Suprapubic skin (tissue), 4 donors: ENCODE data around the gene MRPL58. TPM values are rescaled to one million over a fixed set of nuclear protein-coding genes. Genes with fewer than 3 reads are reported as not detected.
A peak's percentile ranks its signal among the peaks of the same experiment; 100 is the strongest.

Source experiments
- DNase-seq, 2 donors: peaks; one replicate each; pipeline ENCODE4 v3.0.0-alpha.2; 2019; ENCODE audit warnings: low spot score in 2 of 2
- H3K27ac ChIP-seq: fragments of 200-600 bp; sonication (generic); one replicate; pipeline ENCODE4 v1.5.1; 2019
- H3K27me3 ChIP-seq: fragments of 200-600 bp; sonication (generic); one replicate; pipeline ENCODE4 v1.5.1; 2019
- H3K36me3 ChIP-seq: fragments of 200-600 bp; sonication (generic); one replicate; pipeline ENCODE4 v1.5.1; 2019
- H3K4me1 ChIP-seq: fragments of 200-600 bp; sonication (generic); one replicate; pipeline ENCODE4 v1.5.1; 2019
- H3K4me3 ChIP-seq: fragments of 200-600 bp; sonication (generic); one replicate; pipeline ENCODE4 v1.5.1; 2019; ENCODE audit warnings: mild to moderate bottlenecking
- H3K9me3 ChIP-seq: fragments of 200-600 bp; sonication (generic); one replicate; pipeline ENCODE4 v1.5.1; 2019
- EP300 ChIP-seq: sonication (generic); formaldehyde crosslinking; IDR thresholded peaks from one replicate; pipeline ENCODE4 v1.6.1; 2017; ENCODE audit warnings: antibody characterized with exemption
- POLR2A ChIP-seq, 2 donors: fragments of 450-650 bp; IDR thresholded peaks; one replicate each; pipeline ENCODE4 v1.6.1; 2017; ENCODE audit warnings: antibody characterized with exemption in 2 of 2, mild to moderate bottlenecking in 2 of 2, moderate library complexity in 2 of 2
- POLR2AphosphoS5 ChIP-seq, 3 donors: sonication (generic); formaldehyde crosslinking; IDR thresholded peaks; one replicate each; pipeline ENCODE4 v1.6.1; 2017; ENCODE audit warnings: antibody characterized with exemption in 3 of 3
- WGBS: methylation state at CpG from one replicate; pipeline ENCODE4 v1.1.5; 2018; 5-methylcytosine and 5-hydroxymethylcytosine counted together
- total RNA-seq, 4 donors: library from RNA; depleted of rRNA; stranded (reverse); fragments of >200 nt; gene quantifications; one replicate each; pipeline ENCODE4 v1.1.0, GENCODE V29; 2016
- TF ChIP-seq, protein P1 (sequence below), 2 donors: fragments of 200-600 bp in 1 of 2; fragments of 450-650 bp in 1 of 2; sonication (generic) in 1 of 2; IDR thresholded peaks; one replicate each; pipeline ENCODE4 v1.5.1; 2016 to 2019; ENCODE audit warnings: antibody characterized with exemption in 2 of 2, mild to moderate bottlenecking in 1 of 2, moderate library complexity in 1 of 2

The MRPL58 gene
- total RNA-seq, 4 donors from 2014 or later = 20.2 to 68.2 (median 46.7) TPM

DNA sequence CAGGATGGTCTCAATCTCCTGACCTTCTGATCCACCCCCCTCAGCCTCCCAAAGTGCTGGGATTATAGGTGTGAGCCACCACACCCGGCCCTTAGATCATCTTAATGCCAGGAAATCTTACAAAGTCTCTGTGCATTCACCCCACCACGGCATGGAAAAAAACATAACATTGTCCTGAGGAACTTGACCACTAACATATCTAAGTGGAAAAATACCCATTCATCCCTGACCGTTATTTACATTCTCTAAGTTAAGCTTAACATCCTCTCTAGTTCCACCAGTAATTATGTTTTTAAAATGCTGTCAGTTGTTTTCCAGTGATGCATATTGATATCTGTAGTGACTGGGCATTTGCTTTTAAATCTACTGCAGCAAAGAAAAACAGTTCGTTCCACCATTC, 36.5 kb upstream of the MRPL58 start:
- TF ChIP-seq POLR2AphosphoS5 (IDR thresholded peaks at IDR 0.05) = no peak
- TF ChIP-seq EP300 = no peak
- TF ChIP-seq, protein P1, sequence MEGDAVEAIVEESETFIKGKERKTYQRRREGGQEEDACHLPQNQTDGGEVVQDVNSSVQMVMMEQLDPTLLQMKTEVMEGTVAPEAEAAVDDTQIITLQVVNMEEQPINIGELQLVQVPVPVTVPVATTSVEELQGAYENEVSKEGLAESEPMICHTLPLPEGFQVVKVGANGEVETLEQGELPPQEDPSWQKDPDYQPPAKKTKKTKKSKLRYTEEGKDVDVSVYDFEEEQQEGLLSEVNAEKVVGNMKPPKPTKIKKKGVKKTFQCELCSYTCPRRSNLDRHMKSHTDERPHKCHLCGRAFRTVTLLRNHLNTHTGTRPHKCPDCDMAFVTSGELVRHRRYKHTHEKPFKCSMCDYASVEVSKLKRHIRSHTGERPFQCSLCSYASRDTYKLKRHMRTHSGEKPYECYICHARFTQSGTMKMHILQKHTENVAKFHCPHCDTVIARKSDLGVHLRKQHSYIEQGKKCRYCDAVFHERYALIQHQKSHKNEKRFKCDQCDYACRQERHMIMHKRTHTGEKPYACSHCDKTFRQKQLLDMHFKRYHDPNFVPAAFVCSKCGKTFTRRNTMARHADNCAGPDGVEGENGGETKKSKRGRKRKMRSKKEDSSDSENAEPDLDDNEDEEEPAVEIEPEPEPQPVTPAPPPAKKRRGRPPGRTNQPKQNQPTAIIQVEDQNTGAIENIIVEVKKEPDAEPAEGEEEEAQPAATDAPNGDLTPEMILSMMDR (IDR thresholded peaks at IDR 0.05) = no peak
- TF ChIP-seq POLR2A (IDR thresholded peaks at IDR 0.05) = no peak
- Histone ChIP-seq H3K4me3 (no peak overlapping the region), H3K9me3 (no peaks in the 10 kb centered on the region), H3K27ac (no peak overlapping the region), H3K4me1 (peaks cover 15% of the 10 kb centered on the region), H3K36me3 (no peaks in the 10 kb centered on the region), H3K27me3 (peaks cover 33% of the 10 kb centered on the region)
- 79% methylated on average over 4 of the region's 4 CpGs for WGBS
- DNase-seq = no peak

DNA sequence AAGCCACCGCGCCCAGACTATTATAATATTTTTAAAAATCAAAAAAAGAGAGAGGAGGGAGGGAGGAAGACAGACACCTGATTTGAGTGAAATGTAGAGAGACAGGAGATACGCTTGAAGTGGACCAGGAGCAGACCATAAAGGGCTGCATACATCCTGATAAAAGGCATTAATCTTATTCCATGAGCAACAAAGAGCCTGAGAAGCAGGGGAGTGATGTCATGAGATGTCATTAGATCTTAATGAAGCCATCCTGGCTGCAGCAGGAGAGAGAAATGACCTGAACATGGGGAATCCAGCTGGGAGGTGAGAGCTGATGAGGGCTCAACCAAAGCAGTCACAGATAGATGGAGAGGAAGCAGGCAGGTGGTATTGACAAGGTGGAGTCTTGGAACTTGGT, 34.7 kb upstream of the MRPL58 start:
- no peak for TF ChIP-seq POLR2A (IDR thresholded peaks at IDR 0.05)
- TF ChIP-seq POLR2AphosphoS5 (IDR thresholded peaks at IDR 0.05) = no peak
- no peak for TF ChIP-seq EP300
- TF ChIP-seq, protein P1 (IDR thresholded peaks at IDR 0.05) = no peak
- Histone ChIP-seq H3K9me3 (no peaks in the 10 kb centered on the region), H3K4me1 (peaks cover 15% of the 10 kb centered on the region), H3K27ac (no peak overlapping the region), H3K36me3 (no peaks in the 10 kb centered on the region), H3K4me3 (no peak overlapping the region), H3K27me3 (peaks cover 18% of the 10 kb centered on the region)
- 95% methylated on average over 3 of the region's 3 CpGs for whole genome bisulfite sequencing
- no peak for DNase-seq

DNA sequence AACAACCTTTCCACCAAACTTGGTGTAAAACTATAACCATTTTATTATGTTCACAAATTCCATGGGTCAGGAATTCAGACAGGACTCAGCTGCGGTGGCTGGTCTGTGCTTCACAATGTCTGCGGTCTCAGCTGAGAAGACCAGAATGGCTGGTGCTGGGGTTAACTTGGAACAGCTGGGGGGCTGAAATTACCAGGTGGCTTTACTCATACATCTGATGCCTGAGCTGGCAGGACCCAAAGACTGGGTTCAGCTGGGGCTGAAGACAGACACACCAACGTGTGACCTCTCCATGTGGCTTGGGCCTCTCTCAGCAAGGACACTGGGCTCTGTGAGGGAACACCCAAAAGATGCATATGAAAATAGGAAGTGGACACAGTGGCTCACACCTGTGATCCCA, 34.2 kb upstream of the MRPL58 start:
- no peaks in the 10 kb centered on the region for H3K36me3 ChIP-seq
- no peak for TF ChIP-seq POLR2AphosphoS5 (IDR thresholded peaks at IDR 0.05)
- no peak for TF ChIP-seq EP300
- TF ChIP-seq POLR2A (IDR thresholded peaks at IDR 0.05) = no peak
- TF ChIP-seq, protein P1 (IDR thresholded peaks at IDR 0.05) = no peak
- H3K27ac ChIP-seq = no peak overlapping the region
- DNase-seq = no peak
- no peaks in the 10 kb centered on the region for H3K9me3 ChIP-seq
- H3K4me1 ChIP-seq = peaks cover 13% of the 10 kb centered on the region
- 87% methylated on average over 3 of the region's 3 CpGs for WGBS
- peaks cover 14% of the 10 kb centered on the region for H3K27me3 ChIP-seq
- no peak overlapping the region for H3K4me3 ChIP-seq

DNA sequence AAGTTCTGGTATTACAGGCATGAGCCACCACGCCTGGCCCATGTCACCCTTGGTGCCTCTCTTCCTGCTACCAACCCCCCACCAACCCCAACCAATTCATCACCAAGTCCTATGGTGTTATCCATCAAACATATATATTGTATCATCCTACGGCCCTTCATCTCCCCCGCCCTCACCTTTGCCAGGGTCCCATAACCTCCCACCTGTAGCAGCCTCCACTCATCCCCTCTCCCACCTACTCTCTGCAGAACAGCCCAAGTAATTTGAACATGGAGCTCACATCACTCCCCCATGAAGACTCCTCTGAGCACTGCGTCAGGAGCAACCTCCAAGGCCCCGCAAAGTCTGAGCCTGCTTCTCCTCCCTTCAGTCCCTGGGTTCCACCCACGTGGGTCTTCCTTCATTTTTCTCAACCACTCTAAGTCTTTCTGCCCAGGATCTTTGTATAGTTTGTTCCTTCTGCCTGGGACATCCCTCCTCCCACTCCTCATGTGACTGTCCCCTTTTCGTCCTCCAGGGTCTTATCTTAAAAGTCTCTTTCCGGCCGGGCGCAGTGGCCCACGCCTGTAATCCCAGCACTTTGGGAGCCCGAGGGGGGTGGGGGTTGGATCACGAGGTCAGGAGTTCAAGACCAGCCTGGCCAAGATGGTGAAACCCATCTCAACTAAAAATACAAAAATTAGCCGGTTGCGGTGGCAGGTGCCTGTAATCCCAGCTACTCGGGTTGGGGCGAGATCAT, 32.9 kb upstream of the MRPL58 start:
- H3K36me3 ChIP-seq = no peaks in the 10 kb centered on the region
- no peak for TF ChIP-seq EP300
- TF ChIP-seq POLR2AphosphoS5 (IDR thresholded peaks at IDR 0.05) = no peak
- TF ChIP-seq, protein P1 (IDR thresholded peaks at IDR 0.05) = no peak
- TF ChIP-seq POLR2A (IDR thresholded peaks at IDR 0.05) = no peak
- 86% methylated on average over 17 of the region's 17 CpGs for WGBS
- no peak overlapping the region for H3K27ac ChIP-seq
- no peaks in the 10 kb centered on the region for H3K9me3 ChIP-seq
- no peak for DNase-seq
- no peak overlapping the region for H3K4me3 ChIP-seq
- peaks cover 13% of the 10 kb centered on the region for H3K4me1 ChIP-seq
- H3K27me3 ChIP-seq = peaks cover 4% of the 10 kb centered on the region

DNA sequence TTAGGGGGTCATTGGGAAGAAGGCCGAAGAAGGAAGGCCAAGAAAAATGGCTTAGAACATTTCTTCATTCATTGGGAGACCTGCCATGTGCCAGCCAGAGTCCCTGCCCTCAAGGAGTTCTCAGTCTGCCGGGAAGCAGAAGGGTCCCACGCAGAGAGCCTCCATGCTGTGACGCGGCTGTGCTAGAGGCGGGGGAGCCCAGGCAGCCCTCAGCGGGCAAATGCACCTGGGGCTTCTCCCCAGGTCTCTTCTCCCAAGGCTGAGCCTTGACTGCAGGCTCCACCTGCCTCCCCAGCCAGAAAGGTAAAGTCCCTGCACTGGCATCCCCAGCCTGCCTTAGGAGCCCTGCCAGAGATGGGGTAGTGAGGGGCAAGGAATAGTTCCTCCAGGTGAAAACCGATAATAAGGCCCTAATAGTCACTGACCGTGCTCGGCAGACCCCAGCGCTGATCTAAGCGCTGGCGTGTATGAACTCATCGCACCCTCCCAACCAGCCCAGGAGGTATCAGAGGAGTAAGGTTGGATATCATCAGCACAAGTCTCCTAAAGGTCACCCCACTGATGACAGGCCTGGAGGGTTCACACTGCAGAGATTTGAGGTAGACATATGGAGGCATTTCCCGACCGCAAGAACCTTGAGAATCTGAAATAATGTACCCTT, 31.0 kb upstream of the MRPL58 start:
- Histone ChIP-seq H3K36me3 (no peaks in the 10 kb centered on the region), H3K9me3 (no peaks in the 10 kb centered on the region), H3K4me1 (peaks cover 13% of the 10 kb centered on the region), H3K27ac (peak overlapping the region; percentile 75), H3K4me3 (peak overlapping the region; percentile 51), H3K27me3 (no peaks in the 10 kb centered on the region)
- DNase-seq = no peak
- 45% methylated on average over 16 of the region's 16 CpGs for WGBS
- no peak for TF ChIP-seq EP300
- TF ChIP-seq POLR2A (IDR thresholded peaks at IDR 0.05) = no peak
- TF ChIP-seq POLR2AphosphoS5 (IDR thresholded peaks at IDR 0.05) = no peak
- TF ChIP-seq, protein P1 (IDR thresholded peaks at IDR 0.05) = no peak
